HFFc6 (cell line): ENCODE data around the gene PPP1R7. TPM values are rescaled to one million over a fixed set of nuclear protein-coding genes. Genes with fewer than 3 reads are reported as not detected.

Source experiments
- DNase-seq: peaks from one replicate; pipeline ENCODE4 v3.0.0-alpha.2; 2018
- H3K27ac Mint-ChIP-seq: 2 replicates; pipeline ENCODE4 v1.8.0; 2020; ENCODE audit warnings: mild to moderate bottlenecking, mixed read lengths
- H3K27me3 Mint-ChIP-seq: 2 replicates; pipeline ENCODE4 v1.8.0; 2021; ENCODE audit warnings: mild to moderate bottlenecking, moderate library complexity, mixed read lengths; ENCODE audit not compliant: insufficient read depth
- H3K36me3 Mint-ChIP-seq: 2 replicates; pipeline ENCODE4 v1.8.0; 2021; ENCODE audit warnings: low read depth, mixed read lengths
- H3K4me1 Mint-ChIP-seq: 2 replicates; pipeline ENCODE4 v1.8.0; 2020; ENCODE audit warnings: low read depth, mixed read lengths
- H3K4me3 Mint-ChIP-seq: 2 replicates; pipeline ENCODE4 v1.8.0; 2020; ENCODE audit warnings: mild to moderate bottlenecking, moderate library complexity, mixed read lengths
- H3K9me3 Mint-ChIP-seq: 2 replicates; pipeline ENCODE4 v1.8.0; 2020; ENCODE audit warnings: mild to moderate bottlenecking, mixed read lengths
- total RNA-seq, 6 experiments: library from RNA; stranded (reverse); fragmentation: NEBNext Ultra II Directional; extraction: Animal tissue kit (Norgen Biotek cat#: 25700); gene quantifications; 2 replicates in 1 of 6; 3 replicates in 5 of 6; pipeline ENCODE4 v1.2.3, GENCODE V29; 2021
- TF ChIP-seq, protein P1 (sequence below): fragments of 200-600 bp; sonication (generic); IDR thresholded peaks from 2 replicates; pipeline ENCODE4 v1.5.0; 2021; ENCODE audit warnings: antibody characterized with exemption, mild to moderate bottlenecking

PPP1R7 gene
- total RNA-seq, 6 experiments from 2014 or later, result 90.6 to 117 (median 103) TPM

DNA sequence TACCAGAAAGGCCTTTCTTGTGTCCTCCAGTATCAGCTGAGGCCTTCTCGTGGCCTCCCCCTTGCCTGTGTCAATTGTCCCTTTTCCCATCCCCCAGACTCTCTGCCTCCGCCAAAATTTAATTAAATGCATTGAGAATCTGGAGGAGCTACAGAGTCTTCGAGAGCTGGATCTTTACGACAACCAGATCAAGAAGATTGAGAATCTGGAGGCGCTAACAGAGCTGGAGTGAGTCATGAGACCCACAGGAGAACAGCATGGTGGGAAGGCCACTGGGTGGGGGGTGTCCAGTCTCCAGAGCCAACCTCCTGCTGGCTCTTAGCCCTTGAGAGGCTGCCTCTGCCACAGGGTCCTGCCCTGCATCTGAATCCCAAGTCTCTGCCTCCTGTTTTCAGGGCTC lies 8.8 kb downstream of the PPP1R7 start:
- Mint-ChIP-seq H3K9me3 (no peaks in the 10 kb centered on the region), H3K36me3 (peaks cover 26% of the 10 kb centered on the region), H3K27ac (no peak overlapping the region), H3K27me3 (peaks cover 5% of the 10 kb centered on the region; the same call in 1 of the 2 replicates), H3K4me1 (peaks cover 45% of the 10 kb centered on the region), H3K4me3 (no peak overlapping the region)
- TF ChIP-seq, protein P1, sequence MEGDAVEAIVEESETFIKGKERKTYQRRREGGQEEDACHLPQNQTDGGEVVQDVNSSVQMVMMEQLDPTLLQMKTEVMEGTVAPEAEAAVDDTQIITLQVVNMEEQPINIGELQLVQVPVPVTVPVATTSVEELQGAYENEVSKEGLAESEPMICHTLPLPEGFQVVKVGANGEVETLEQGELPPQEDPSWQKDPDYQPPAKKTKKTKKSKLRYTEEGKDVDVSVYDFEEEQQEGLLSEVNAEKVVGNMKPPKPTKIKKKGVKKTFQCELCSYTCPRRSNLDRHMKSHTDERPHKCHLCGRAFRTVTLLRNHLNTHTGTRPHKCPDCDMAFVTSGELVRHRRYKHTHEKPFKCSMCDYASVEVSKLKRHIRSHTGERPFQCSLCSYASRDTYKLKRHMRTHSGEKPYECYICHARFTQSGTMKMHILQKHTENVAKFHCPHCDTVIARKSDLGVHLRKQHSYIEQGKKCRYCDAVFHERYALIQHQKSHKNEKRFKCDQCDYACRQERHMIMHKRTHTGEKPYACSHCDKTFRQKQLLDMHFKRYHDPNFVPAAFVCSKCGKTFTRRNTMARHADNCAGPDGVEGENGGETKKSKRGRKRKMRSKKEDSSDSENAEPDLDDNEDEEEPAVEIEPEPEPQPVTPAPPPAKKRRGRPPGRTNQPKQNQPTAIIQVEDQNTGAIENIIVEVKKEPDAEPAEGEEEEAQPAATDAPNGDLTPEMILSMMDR, result no peak
- DNase-seq, result no peak

DNA sequence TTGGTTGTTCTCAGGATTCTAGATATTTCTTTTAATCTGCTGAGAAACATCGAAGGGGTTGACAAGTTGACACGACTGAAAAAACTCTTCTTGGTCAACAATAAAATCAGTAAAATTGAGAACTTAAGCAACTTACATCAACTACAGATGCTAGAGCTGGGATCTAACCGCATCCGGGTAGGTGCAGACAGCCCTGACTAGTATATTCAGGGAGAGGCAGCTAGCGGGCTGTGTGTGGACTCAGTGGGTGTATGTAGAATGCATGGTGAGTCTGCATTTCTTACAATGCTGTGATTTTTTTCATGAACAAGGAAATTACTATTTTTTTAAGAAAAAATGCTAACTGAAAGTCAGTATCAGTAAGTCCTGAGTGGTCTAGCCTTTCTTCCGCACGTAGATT lies 10.1 kb downstream of the PPP1R7 start:
- TF ChIP-seq, protein P1, result no peak
- Mint-ChIP-seq H3K4me1 (peaks cover 37% of the 10 kb centered on the region), H3K27ac (no peak overlapping the region), H3K27me3 (peaks cover 5% of the 10 kb centered on the region; the same call in 1 of the 2 replicates), H3K4me3 (no peak overlapping the region), H3K36me3 (peaks cover 23% of the 10 kb centered on the region), H3K9me3 (no peaks in the 10 kb centered on the region)
- no peak for DNase-seq

DNA sequence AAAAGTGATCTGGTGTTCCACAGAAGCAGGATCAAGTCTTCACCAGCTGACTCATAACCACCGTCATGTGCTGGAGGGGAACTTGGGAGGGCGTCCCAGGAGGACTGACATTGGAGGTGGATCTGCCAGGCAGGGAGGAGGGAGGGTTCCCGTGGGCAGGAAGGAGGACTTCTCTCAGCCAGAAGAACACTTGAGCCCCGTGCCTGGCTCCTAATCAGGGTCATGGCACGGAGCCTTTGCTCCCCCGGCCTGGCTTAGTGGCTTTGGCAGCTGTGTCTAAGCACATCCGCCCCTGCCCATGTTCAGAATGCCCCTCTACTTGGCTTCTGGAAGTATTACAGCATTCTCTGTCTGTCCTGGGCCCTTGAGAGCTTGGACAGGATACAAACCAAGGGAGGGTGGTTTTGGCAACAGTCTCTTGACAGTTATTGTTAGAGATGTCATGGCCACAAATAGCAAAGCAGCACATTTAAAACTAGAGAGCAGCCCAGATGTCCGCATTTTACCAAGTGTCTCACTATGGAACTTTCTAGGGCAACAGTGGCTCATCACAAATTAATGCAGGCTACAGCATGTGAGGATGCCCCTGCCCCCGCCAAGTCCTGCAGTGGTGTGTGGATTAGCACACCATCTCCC lies 11.5 kb downstream of the PPP1R7 start:
- Mint-ChIP-seq H3K4me3 (no peak overlapping the region; the same call in 1 of the 2 replicates), H3K9me3 (no peaks in the 10 kb centered on the region), H3K4me1 (peaks cover 33% of the 10 kb centered on the region), H3K27ac (peak overlapping the region; percentile 74), H3K27me3 (peaks cover 2% of the 10 kb centered on the region; the same call in 1 of the 2 replicates), H3K36me3 (peaks cover 23% of the 10 kb centered on the region)
- TF ChIP-seq, protein P1, result no peak
- DNase-seq, result peak; percentile 63

DNA sequence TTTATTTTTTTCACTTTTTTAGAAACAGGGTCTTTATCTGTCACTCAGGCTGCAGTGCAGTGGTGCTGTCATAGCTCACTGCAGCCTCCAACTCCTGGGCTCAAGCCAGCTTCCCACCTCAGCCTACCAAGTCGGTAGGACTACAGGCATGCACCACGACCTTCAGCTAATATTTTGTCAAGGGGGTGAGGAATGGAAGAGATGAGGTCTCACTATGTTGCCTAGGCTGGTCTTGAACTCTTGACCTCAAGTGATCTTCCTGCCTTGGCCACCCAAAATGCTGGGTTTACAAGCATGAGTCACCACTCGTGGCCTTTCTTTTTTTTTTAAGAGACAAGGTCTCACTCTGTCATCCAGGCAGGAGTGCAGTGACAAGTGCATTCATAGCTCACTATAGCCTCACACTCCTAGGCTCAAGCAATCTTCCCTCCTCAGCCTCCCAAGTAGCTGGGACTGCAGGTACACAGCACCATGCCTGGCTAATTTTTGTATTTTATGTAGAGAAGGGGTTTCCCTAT lies 13.4 kb downstream of the PPP1R7 start:
- DNase-seq, result no peak
- no peak overlapping the region for H3K27ac Mint-ChIP-seq
- TF ChIP-seq, protein P1, result no peak
- H3K9me3 Mint-ChIP-seq, result no peaks in the 10 kb centered on the region
- H3K36me3 Mint-ChIP-seq, result peaks cover 14% of the 10 kb centered on the region
- peaks cover 2% of the 10 kb centered on the region; the same call in 1 of the 2 replicates for H3K27me3 Mint-ChIP-seq
- H3K4me3 Mint-ChIP-seq, result no peak overlapping the region
- H3K4me1 Mint-ChIP-seq, result peaks cover 15% of the 10 kb centered on the region

DNA sequence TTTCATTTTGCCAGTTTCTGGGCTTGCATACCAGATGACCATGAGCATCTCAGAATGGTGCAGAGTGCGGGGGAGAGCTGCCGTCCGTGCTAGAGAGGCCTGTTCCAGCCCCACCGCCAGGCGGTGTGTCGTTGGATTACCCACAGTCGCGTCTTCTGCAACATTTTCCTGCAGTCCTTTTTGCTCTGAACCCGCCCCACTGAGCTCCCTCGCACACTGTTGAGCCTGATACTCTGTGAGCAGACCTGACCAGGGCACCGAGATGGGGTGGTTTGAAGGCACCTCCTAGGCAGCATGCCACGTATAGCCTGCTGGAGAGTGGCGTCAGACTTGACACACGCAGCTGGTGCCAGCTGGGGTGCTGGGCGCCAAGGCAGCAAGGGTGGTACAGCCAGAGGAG lies 18.1 kb downstream of the PPP1R7 start:
- TF ChIP-seq, protein P1, result no peak
- H3K9me3 Mint-ChIP-seq, result peaks cover 16% of the 10 kb centered on the region
- 0 out of 2 replicates have a peak, but pooled peaks cover under 1% of the 10 kb centered on the region for H3K4me1 Mint-ChIP-seq
- no peak for DNase-seq
- H3K4me3 Mint-ChIP-seq, result no peak overlapping the region
- peaks cover 3% of the 10 kb centered on the region for H3K27me3 Mint-ChIP-seq
- H3K36me3 Mint-ChIP-seq, result peaks cover 38% of the 10 kb centered on the region
- no peak overlapping the region for H3K27ac Mint-ChIP-seq
